ENCODE data around the gene GJD2. TPM values are rescaled to one million over a fixed set of nuclear protein-coding genes. Genes with fewer than 3 reads are reported as not detected.

Gene GJD2
- total and polyA plus RNA-seq, 2 of the 13 experiments (the other 11 are each of a cell fraction or from before 2014, with no cell fraction given): not detected

- Histone ChIP-seq H3K9ac (ENCODE audit: insufficient read depth, low read depth, low read length) (no peak overlapping the region), H2AFZ (ENCODE audit: low read length) (no peak overlapping the region), H4K20me1 (ENCODE audit: insufficient read depth, low read length) (no peaks in the 10 kb centered on the region), H3K9me3 (ENCODE audit: low read length) (no peaks in the 10 kb centered on the region), H3K4me1 (ENCODE audit: insufficient read depth, low read length) (no peaks in the 10 kb centered on the region), H3K4me2 (ENCODE audit: low read depth, low read length) (no peak overlapping the region), H3K4me3 (replicated peaks in 1 of 3; ENCODE audit: insufficient read depth in 1 of 3, low read depth in 2 of 3, low read length in 3 of 3) (no peak overlapping the region), H3K79me2 (ENCODE audit: insufficient read depth, low read length) (no peaks in the 10 kb centered on the region), H3K36me3 (replicated peaks in 1 of 2; ENCODE audit: control insufficient read depth in 1 of 2, insufficient read depth in 2 of 2, low read length in 2 of 2) (no peaks in the 10 kb centered on the region), H3K27ac (ENCODE audit: extremely low read length, insufficient read depth, low read length) (no peak overlapping the region), H3K27me3 (ENCODE audit: control insufficient read depth in 1 of 2, insufficient read depth in 2 of 2, low read length in 2 of 2) (peaks cover 2 to 27% of the 10 kb centered on the region in 2 experiments; a peak in 4 of 5 replicates)
- no TSS peak for BruUV-seq (replicated peaks)
- CTCF ChIA-PET (ENCODE audit: low intra/inter-chr PET ratio, low total read pairs): no interaction called here
- 12% methylated on average over 7 of the region's 7 CpGs for whole genome bisulfite sequencing (ENCODE audit: low lambda C conversion rate)
- ATAC-seq (no peak), FAIRE-seq (no peak), DNase-seq (ENCODE audit: low spot score) (no peak)
- POLR2A ChIA-PET: no interaction called here
- TF ChIP-seq CEBPB (IDR thresholded peaks at IDR 0.05; ENCODE audit: borderline replicate concordance, low read depth, low read length): no peak
- TF ChIP-seq TFDP1 (CRISPR knock-in tag; IDR thresholded peaks at IDR 0.05; ENCODE audit: borderline replicate concordance): no peak
- TF ChIP-seq ZNF282 (IDR thresholded peaks at IDR 0.05; ENCODE audit: partially characterized antibody): no peak
- TF ChIP-seq ZNF256 (CRISPR knock-in tag; conservative IDR thresholded peaks at IDR 0.05): no peak
- no peak for TF ChIP-seq ZMAT5 (CRISPR knock-in tag; IDR thresholded peaks at IDR 0.05; ENCODE audit: borderline replicate concordance, low read depth)
- TF ChIP-seq ZNF776 (CRISPR knock-in tag; IDR thresholded peaks at IDR 0.05): no peak
- TF ChIP-seq ZNF280B (CRISPR knock-in tag; IDR thresholded peaks at IDR 0.05; ENCODE audit: borderline replicate concordance): no peak
- intact Hi-C loops (cut with micrococcal nuclease; ENCODE audit: unreplicated experiment): no loop called here
- in situ Hi-C loops (cut with HindIII; ENCODE audit: extremely low pct_ligation_motif_present, low pct_unique_long_range_greater_than_20kb): no loop called here
Observed at GRCh38 chr15:34789326-34789725, 34.5 kb upstream of the GJD2 start.
